GM23338 (cell line): ENCODE results near the gene ZNF544. TPM values are rescaled to one million over a fixed set of nuclear protein-coding genes. Genes with fewer than 3 reads are reported as not detected.

Experiments used
- ATAC-seq: fragments of 200-7000 bp; cut with Tn5 transposase; 3 replicates; pipeline ENCODE4 v1.9.1; 2020
- DNase-seq: peaks from one replicate; pipeline ENCODE4 v3.0.0-alpha.2; 2015; ENCODE audit warnings: low spot score
- H2AFZ ChIP-seq: fragments of 200-600 bp; sonication (generic); 2 replicates; pipeline ENCODE4 v1.8.0; 2016; ENCODE audit warnings: antibody characterized with exemption, mild to moderate bottlenecking, moderate library complexity
- H3F3A ChIP-seq: fragments of 200-600 bp; sonication (generic); replicated peaks from 2 replicates; pipeline ENCODE4 v1.8.0; 2017; ENCODE audit warnings: antibody characterized with exemption, mixed run types, low read depth
- H3K27ac ChIP-seq: fragments of 200-600 bp; sonication (generic); 2 replicates; pipeline ENCODE4 v1.6.1; 2016; ENCODE audit warnings: low read depth
- H3K27me3 ChIP-seq: fragments of 200-600 bp; sonication (generic); 2 replicates; pipeline ENCODE4 v1.8.0; 2016; ENCODE audit warnings: mild to moderate bottlenecking, mixed run types, moderate library complexity; ENCODE audit not compliant: insufficient read depth
- H3K36me3 ChIP-seq: fragments of 200-600 bp; sonication (generic); 2 replicates; pipeline ENCODE4 v1.8.0; 2016; ENCODE audit warnings: mild to moderate bottlenecking; ENCODE audit not compliant: insufficient read depth
- H3K4me1 ChIP-seq: fragments of 200-600 bp; sonication (generic); 2 replicates; pipeline ENCODE4 v1.8.0; 2016; ENCODE audit warnings: mild to moderate bottlenecking, moderate library complexity; ENCODE audit not compliant: insufficient read depth
- H3K4me2 ChIP-seq: fragments of 200-600 bp; sonication (generic); 2 replicates; pipeline ENCODE4 v1.7.1; 2017; ENCODE audit warnings: mixed run types
- H3K4me3 ChIP-seq: fragments of 200-600 bp; sonication (generic); 2 replicates; pipeline ENCODE4 v1.6.1; 2016; ENCODE audit warnings: mixed run types
- H3K79me2 ChIP-seq: fragments of 200-600 bp; sonication (generic); replicated peaks from 2 replicates; pipeline ENCODE4 v1.8.0; 2017; ENCODE audit warnings: mild to moderate bottlenecking; ENCODE audit not compliant: insufficient read depth
- H3K9me2 ChIP-seq: fragments of 200-600 bp; sonication (generic); 2 replicates; pipeline ENCODE4 v1.8.0; 2017; ENCODE audit not compliant: insufficient read depth
- H4K20me1 ChIP-seq: fragments of 200-600 bp; sonication (generic); replicated peaks from 2 replicates; pipeline ENCODE4 v1.8.0; 2017; ENCODE audit warnings: mild to moderate bottlenecking; ENCODE audit not compliant: insufficient read depth
- H3K27ac Mint-ChIP-seq: 2 replicates; pipeline ENCODE4 v1.8.0; 2020; ENCODE audit warnings: inconsistent platforms, mild to moderate bottlenecking, moderate library complexity, mixed read lengths
- H3K27me3 Mint-ChIP-seq: 3 replicates; pipeline ENCODE4 v1.8.0; 2022; ENCODE audit warnings: low read depth, mild to moderate bottlenecking, moderate library complexity, mixed read lengths, inconsistent platforms; ENCODE audit not compliant: insufficient read depth, poor library complexity
- H3K36me3 Mint-ChIP-seq: 3 replicates; pipeline ENCODE4 v1.8.0; 2021; ENCODE audit warnings: low read depth, mild to moderate bottlenecking, inconsistent platforms, moderate library complexity, mixed read lengths
- H3K4me1 Mint-ChIP-seq: 3 replicates; pipeline ENCODE4 v1.8.0; 2020; ENCODE audit warnings: mild to moderate bottlenecking, inconsistent platforms, mixed read lengths
- H3K4me3 Mint-ChIP-seq: 3 replicates; pipeline ENCODE4 v1.8.0; 2021; ENCODE audit warnings: moderate library complexity, mild to moderate bottlenecking, inconsistent platforms, mixed read lengths
- H3K9me3 Mint-ChIP-seq: 3 replicates; pipeline ENCODE4 v1.8.0; 2020; ENCODE audit warnings: moderate library complexity, mild to moderate bottlenecking, inconsistent platforms, mixed read lengths
- CREB1 ChIP-seq: fragments of 250-450 bp; sonication (Bioruptor Pico); IDR thresholded peaks from 2 replicates; pipeline ENCODE4 v1.5.0; 2020; ENCODE audit warnings: low read depth, mild to moderate bottlenecking, moderate library complexity
- CTCF ChIP-seq, 2 experiments: fragments of 200-600 bp in 1 of 2; sonication (generic) in 1 of 2; conservative IDR thresholded peaks; 2 replicates each; pipeline versions ENCODE4 v1.5.1 to v1.6.1; 2016 to 2017; ENCODE audit warnings: antibody characterized with exemption in 2 of 2, low read depth in 2 of 2, mild to moderate bottlenecking in 2 of 2, moderate library complexity in 1 of 2
- ETS1 ChIP-seq: IDR thresholded peaks from 2 replicates; pipeline ENCODE4 v1.6.1; 2016; ENCODE audit warnings: antibody characterized with exemption
- EZH2 ChIP-seq: fragments of 200-600 bp; sonication (generic); IDR thresholded peaks from one replicate; pipeline ENCODE4 v1.8.0; 2017; ENCODE audit warnings: antibody characterized with exemption, mild to moderate bottlenecking, low read depth; ENCODE audit not compliant: unreplicated experiment
- EZH2phosphoT487 ChIP-seq: fragments of 200-600 bp; sonication (generic); IDR thresholded peaks from one replicate; pipeline ENCODE4 v1.8.1; 2018; ENCODE audit warnings: antibody characterized with exemption; ENCODE audit not compliant: unreplicated experiment
- JUNB ChIP-seq: IDR thresholded peaks from one replicate; pipeline ENCODE4 v1.6.1; 2016; ENCODE audit warnings: antibody characterized with exemption; ENCODE audit not compliant: unreplicated experiment
- NANOG ChIP-seq: IDR thresholded peaks from 2 replicates; pipeline ENCODE4 v1.6.1; 2016; ENCODE audit warnings: antibody characterized with exemption, borderline replicate concordance
- POLR2AphosphoS5 ChIP-seq: IDR thresholded peaks from 2 replicates; pipeline ENCODE4 v1.6.1; 2016; ENCODE audit warnings: antibody characterized with exemption, low read depth
- REST ChIP-seq: IDR thresholded peaks from one replicate; pipeline ENCODE4 v1.6.1; 2018; ENCODE audit warnings: antibody characterized with exemption; ENCODE audit not compliant: unreplicated experiment
- STAT1 ChIP-seq: IDR thresholded peaks from one replicate; pipeline ENCODE4 v1.6.1; 2016; ENCODE audit warnings: antibody characterized with exemption; ENCODE audit not compliant: unreplicated experiment
- ZNF114 ChIP-seq: fragments of 250-450 bp; sonication (Bioruptor Pico); IDR thresholded peaks from 2 replicates; pipeline ENCODE4 v1.5.0; 2020; ENCODE audit warnings: mild to moderate bottlenecking, moderate library complexity
- ZNF331 ChIP-seq: fragments of 250-450 bp; sonication (Bioruptor Pico); IDR thresholded peaks from 2 replicates; pipeline ENCODE4 v1.5.0; 2020; ENCODE audit warnings: low read depth, mild to moderate bottlenecking, moderate library complexity
- ZNF462 ChIP-seq: fragments of 250-450 bp; sonication (Bioruptor Pico); IDR thresholded peaks from 2 replicates; pipeline ENCODE4 v1.5.0; 2020; ENCODE audit warnings: mild to moderate bottlenecking, moderate library complexity
- polyA plus RNA-seq: library from polyadenylated mRNA; unstranded; fragments of >200 nt; fragmentation: Nextera tagmentation; extraction: Ambion mirVana; gene quantifications from 2 replicates; pipeline ENCODE4 v1.2.1, GENCODE V29; 2016
- total RNA-seq: library from RNA; depleted of rRNA; stranded (reverse); fragments of >200 nt; shearing (Covaris generic); gene quantifications from 2 replicates; pipeline ENCODE4 v1.2.3, GENCODE V29; 2014

ZNF544 gene
- total and polyA plus RNA-seq, 2 experiments from 2014 or later: 29.4 to 93.9 TPM

GRCh38 chr19:58277197-58277596, 48.5 kb downstream of the ZNF544 start:
- peaks cover 21% of the 10 kb centered on the region for H3K4me1 Mint-ChIP-seq
- peaks cover 18% of the 10 kb centered on the region for H3K4me1 ChIP-seq
- H3K36me3 ChIP-seq: peaks cover 5% of the 10 kb centered on the region; the same call in 1 of the 2 replicates
- H2AFZ ChIP-seq: no peak overlapping the region
- DNase-seq (no peak), ATAC-seq (no peak)
- no peak overlapping the region for H3K27ac ChIP-seq
- no peaks in the 10 kb centered on the region for H3K27me3 ChIP-seq
- 0 out of 2 replicates have a peak overlapping the region, but pooled peaks have one; percentile 91 for H3K4me2 ChIP-seq
- TF ChIP-seq NANOG (no peak), EZH2 (no peak), ETS1 (no peak), JUNB (no peak), EZH2phosphoT487 (no peak), CTCF (conservative IDR thresholded peaks at IDR 0.05; ENCODE audit: low read depth in 2 of 2) (no peak), POLR2AphosphoS5 (no peak), ZNF331 (CRISPR knock-in tag) (no peak), CREB1 (CRISPR knock-in tag) (no peak), ZNF462 (no peak), ZNF114 (CRISPR knock-in tag) (no peak), REST (no peak), STAT1 (no peak)
- peaks cover 2% of the 10 kb centered on the region; the same call in 1 of the 3 replicates for H3K9me3 Mint-ChIP-seq
- peak overlapping the region; percentile 73; the same call in 1 of the 2 replicates for H3K4me3 ChIP-seq
- H3K9me2 ChIP-seq: no peaks in the 10 kb centered on the region
- no peak overlapping the region for H3K27ac Mint-ChIP-seq
- H3K27me3 Mint-ChIP-seq: peaks cover 12% of the 10 kb centered on the region
- H3K79me2 ChIP-seq: peaks cover 59% of the 10 kb centered on the region
- H3F3A ChIP-seq: 0 out of 2 replicates have a peak, but pooled peaks cover 4% of the 10 kb centered on the region
- H3K36me3 Mint-ChIP-seq: peaks cover 66% of the 10 kb centered on the region
- H4K20me1 ChIP-seq: peaks cover 27% of the 10 kb centered on the region
- H3K4me3 Mint-ChIP-seq: peak overlapping the region; percentile 94
